Ovary (tissue), 3 donors: Measurements from ENCODE around the gene TSGA10IP.

ENCODE experiments used
- CTCF ChIP-seq, 3 donors: fragments of 450-650 bp in 2 of 3; fragments of 200-600 bp in 1 of 3; IDR thresholded peaks; one replicate each; pipeline versions ENCODE4 v1.5.1 to v1.8.0; 2016 to 2022; ENCODE audit warnings: antibody characterized with exemption in 3 of 3, mild to moderate bottlenecking in 1 of 3
- POLR2A ChIP-seq: fragments of 450-650 bp; IDR thresholded peaks from one replicate; pipeline ENCODE4 v1.6.1; 2017; ENCODE audit warnings: antibody characterized with exemption, mild to moderate bottlenecking, moderate library complexity
- donor health status: DM: no; HTN: no; CAD: no.

GRCh38 chr11:66008468-66009101 is 63.3 kb downstream of the TSGA10IP start:
- no peak for TF ChIP-seq POLR2A
- TF ChIP-seq CTCF (IDR thresholded peaks at IDR 0.05) = no peak
